ENCODE data around the gene DUSP10.

- TF ChIP-seq CTCF (CRISPR knock-in tag; IDR thresholded peaks at IDR 0.05) (no peak), RNF219 (CRISPR knock-in tag; IDR thresholded peaks at IDR 0.05) (no peak), ARID4A (CRISPR knock-in tag; IDR thresholded peaks at IDR 0.05; ENCODE audit: borderline replicate concordance) (no peak), ARHGAP35 (CRISPR knock-in tag; IDR thresholded peaks at IDR 0.05; ENCODE audit: borderline replicate concordance) (no peak), KAT8 (CRISPR knock-in tag; IDR thresholded peaks at IDR 0.05) (no peak), ZHX2 (IDR thresholded peaks at IDR 0.05; ENCODE audit: low read depth) (no peak), ZHX2 (CRISPR knock-in tag; IDR thresholded peaks at IDR 0.05; ENCODE audit: borderline replicate concordance) (no peak), EZH2 (conservative IDR thresholded peaks at IDR 0.05; ENCODE audit: low read depth, low read length) (no peak), CCAR2 (optimal IDR thresholded peaks at IDR 0.05; ENCODE audit: low read depth, low read length) (no peak), TCF7 (IDR thresholded peaks at IDR 0.05; ENCODE audit: low read depth) (no peak)
These were observed 15.1 kb upstream of the DUSP10 start for GRCh38 chr1:221756830-221757551.
